ENCODE results near the gene SALL3.
A peak's percentile ranks its signal among the peaks of the same experiment; 100 is the strongest.

The SALL3 gene

DNA sequence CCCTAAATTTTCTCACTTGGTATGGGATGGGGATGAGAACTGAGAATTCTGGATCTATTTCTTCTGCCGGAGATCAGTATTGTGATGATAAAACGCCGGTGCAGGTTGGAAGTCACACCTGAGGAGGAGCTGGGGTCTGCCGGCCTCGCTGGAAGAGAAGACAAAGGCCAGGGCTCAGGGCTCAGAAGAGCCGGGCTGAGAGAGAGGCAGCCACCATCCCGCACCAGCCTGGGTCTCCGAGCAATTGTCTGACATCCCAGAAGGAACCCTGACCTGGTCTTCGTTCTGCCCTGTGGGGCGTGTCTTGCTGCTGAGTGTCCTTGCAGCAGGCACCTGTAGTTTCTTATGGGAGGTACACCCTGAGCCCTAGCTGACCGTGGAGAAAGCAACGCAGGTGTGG lies 31.4 kb upstream of the SALL3 start:
- no CpG with 5 or more reads among the region's 12 CpGs for WGBS, 2 donors (ENCODE audit: extremely low coverage in 2 of 2, insufficient read length in 2 of 2, insufficient replicate concordance in 1 of 2)

DNA sequence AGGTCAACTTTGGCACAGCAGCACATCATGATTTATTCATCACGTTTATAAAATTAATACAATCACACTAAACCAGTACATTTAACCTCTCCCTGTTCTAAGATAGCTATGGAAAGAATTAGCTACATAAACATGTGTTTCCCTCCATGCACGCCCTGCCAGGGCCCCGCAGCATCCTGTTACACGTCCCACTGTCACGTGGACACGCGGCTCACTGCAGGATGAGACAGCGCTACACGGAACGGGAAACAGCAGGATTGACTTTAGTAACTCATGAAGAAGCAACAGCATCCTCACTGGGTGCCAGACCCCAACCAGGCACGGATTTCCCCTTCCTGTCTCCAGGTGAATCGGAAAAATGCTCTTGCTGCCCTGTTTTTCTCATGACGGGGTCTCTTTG lies 30.9 kb upstream of the SALL3 start:
- DNase-seq (ENCODE audit: low spot score) = no peak
- Histone ChIP-seq H3K4me1 (ENCODE audit: control insufficient read depth in 2 of 2, insufficient read depth in 1 of 2, low read depth in 1 of 2, low read length in 2 of 2) (peaks cover 0 to 4% of the 10 kb centered on the region in 2 donors), H2BK12ac (ENCODE audit: low read length) (no peak overlapping the region), H3K27ac (replicated peaks; ENCODE audit: low read length) (no peak overlapping the region), H3K79me1 (ENCODE audit: low read depth, low read length) (no peaks in the 10 kb centered on the region), H3K9ac (ENCODE audit: low read depth, low read length, poor library complexity) (no peak overlapping the region), H3K9me3 (replicated peaks in 1 of 2; ENCODE audit: control insufficient read depth in 2 of 2, insufficient read depth in 1 of 2, low read depth in 1 of 2, low read length in 2 of 2) (peaks cover 0 to 2% of the 10 kb centered on the region in 2 donors), H3K18ac (ENCODE audit: low read length) (peak overlapping the region; percentile 38), H3K4me2 (ENCODE audit: insufficient read depth, low read length, poor library complexity, severe bottlenecking) (no peak overlapping the region), H2BK15ac (ENCODE audit: low read length) (no peak overlapping the region), H3K23ac (ENCODE audit: low read depth, low read length, poor library complexity) (no peak overlapping the region), H3K4me3 (ENCODE audit: low read length in 2 of 2) (no peak overlapping the region), H2AFZ (ENCODE audit: low read length) (no peak overlapping the region), H4K91ac (ENCODE audit: low read depth, low read length, poor library complexity) (no peak overlapping the region), H3K36me3 (replicated peaks in 1 of 2; ENCODE audit: control insufficient read depth in 2 of 2, insufficient read depth in 2 of 2, low read length in 2 of 2) (no peaks in the 10 kb centered on the region), H2BK5ac (ENCODE audit: low read length) (no peak overlapping the region), H3K27me3 (ENCODE audit: control insufficient read depth in 3 of 3, insufficient read depth in 3 of 3, low read depth in 1 of 3, low read length in 3 of 3) (peaks cover 0 to 6% (median 0%) of the 10 kb centered on the region in 3 experiments), H3K4ac (ENCODE audit: low read length) (no peak overlapping the region), H4K8ac (ENCODE audit: low read depth, low read length) (no peak overlapping the region), H2BK120ac (ENCODE audit: low read depth, low read length) (no peak overlapping the region), H3K14ac (ENCODE audit: low read length) (no peak overlapping the region), H2AK5ac (ENCODE audit: low read depth, low read length) (peak overlapping the region; percentile 24)
- no CpG with 5 or more reads among the region's 13 CpGs for WGBS, 2 donors (ENCODE audit: extremely low coverage in 2 of 2, insufficient read length in 2 of 2, insufficient replicate concordance in 1 of 2)

More for the DNA sequence above, 31.4 kb upstream of the SALL3 start:
- Histone ChIP-seq H2AFZ (ENCODE audit: low read length) (no peak overlapping the region), H3K9ac (ENCODE audit: low read depth, low read length, poor library complexity) (no peak overlapping the region), H3K4me3 (ENCODE audit: low read length in 2 of 2) (no peak overlapping the region), H3K18ac (ENCODE audit: low read length) (peak overlapping the region; percentile 5), H3K4me1 (ENCODE audit: control insufficient read depth in 2 of 2, insufficient read depth in 1 of 2, low read depth in 1 of 2, low read length in 2 of 2) (peaks cover 0 to 4% of the 10 kb centered on the region in 2 donors), H4K91ac (ENCODE audit: low read depth, low read length, poor library complexity) (no peak overlapping the region), H3K27ac (replicated peaks; ENCODE audit: low read length) (no peak overlapping the region), H2BK15ac (ENCODE audit: low read length) (no peak overlapping the region), H3K36me3 (replicated peaks in 1 of 2; ENCODE audit: control insufficient read depth in 2 of 2, insufficient read depth in 2 of 2, low read length in 2 of 2) (no peaks in the 10 kb centered on the region), H2BK5ac (ENCODE audit: low read length) (no peak overlapping the region), H3K4ac (ENCODE audit: low read length) (no peak overlapping the region), H2BK120ac (ENCODE audit: low read depth, low read length) (no peak overlapping the region), H3K79me1 (ENCODE audit: low read depth, low read length) (no peaks in the 10 kb centered on the region), H3K23ac (ENCODE audit: low read depth, low read length, poor library complexity) (no peak overlapping the region), H3K4me2 (ENCODE audit: insufficient read depth, low read length, poor library complexity, severe bottlenecking) (no peak overlapping the region), H4K8ac (ENCODE audit: low read depth, low read length) (peak overlapping the region; percentile 99), H3K27me3 (ENCODE audit: control insufficient read depth in 3 of 3, insufficient read depth in 3 of 3, low read depth in 1 of 3, low read length in 3 of 3) (peaks cover 0 to 11% (median 0%) of the 10 kb centered on the region in 3 experiments), H2AK5ac (ENCODE audit: low read depth, low read length) (no peak overlapping the region), H3K9me3 (replicated peaks in 1 of 2; ENCODE audit: control insufficient read depth in 2 of 2, insufficient read depth in 1 of 2, low read depth in 1 of 2, low read length in 2 of 2) (peaks cover 0 to 2% of the 10 kb centered on the region in 2 donors), H2BK12ac (ENCODE audit: low read length) (no peak overlapping the region), H3K14ac (ENCODE audit: low read length) (no peak overlapping the region)
- DNase-seq (ENCODE audit: low spot score) = no peak

DNA sequence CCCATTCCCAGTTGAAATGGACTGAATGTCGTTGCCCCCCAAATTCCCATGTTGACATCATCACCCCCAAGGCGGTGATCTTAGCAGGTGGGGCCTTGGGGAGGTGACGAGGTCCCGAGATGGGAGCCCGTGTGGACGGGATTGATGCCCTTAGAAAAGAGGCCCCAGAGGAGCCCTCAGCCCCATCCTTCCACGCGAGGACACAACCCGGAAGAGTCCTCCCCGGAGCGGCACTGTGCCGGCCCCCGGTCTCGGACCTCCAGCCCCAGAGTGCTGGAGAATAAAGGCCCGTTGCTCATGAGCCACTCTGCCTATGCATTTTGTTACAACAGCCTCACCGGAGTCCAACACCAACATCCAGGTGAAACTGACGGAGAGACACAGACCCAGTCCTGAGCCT lies 30.4 kb upstream of the SALL3 start:
- no peak overlapping the region for H2AFZ ChIP-seq (ENCODE audit: low read length)
- H3K27ac ChIP-seq (replicated peaks; ENCODE audit: low read length) = no peak overlapping the region
- no peak overlapping the region for H2BK120ac ChIP-seq (ENCODE audit: low read depth, low read length)
- no peak overlapping the region for H3K9ac ChIP-seq (ENCODE audit: low read depth, low read length, poor library complexity)
- H2BK15ac ChIP-seq (ENCODE audit: low read length) = no peak overlapping the region
- no peak overlapping the region for H2BK12ac ChIP-seq (ENCODE audit: low read length)
- H4K8ac ChIP-seq (ENCODE audit: low read depth, low read length) = no peak overlapping the region
- no peak overlapping the region for H4K91ac ChIP-seq (ENCODE audit: low read depth, low read length, poor library complexity)
- peaks cover 0 to 4% of the 10 kb centered on the region in 2 donors for H3K4me1 ChIP-seq (ENCODE audit: control insufficient read depth in 2 of 2, insufficient read depth in 1 of 2, low read depth in 1 of 2, low read length in 2 of 2)
- peak overlapping the region; percentile 24 for H2AK5ac ChIP-seq (ENCODE audit: low read depth, low read length)
- no peak overlapping the region for H3K18ac ChIP-seq (ENCODE audit: low read length)
- peaks cover 0 to 1% (median 0%) of the 10 kb centered on the region in 3 experiments for H3K27me3 ChIP-seq (ENCODE audit: control insufficient read depth in 3 of 3, insufficient read depth in 3 of 3, low read depth in 1 of 3, low read length in 3 of 3)
- no peak overlapping the region for H3K4me3 ChIP-seq (ENCODE audit: low read length in 2 of 2)
- peaks cover 0 to 2% of the 10 kb centered on the region in 2 donors for H3K9me3 ChIP-seq (replicated peaks in 1 of 2; ENCODE audit: control insufficient read depth in 2 of 2, insufficient read depth in 1 of 2, low read depth in 1 of 2, low read length in 2 of 2)
- H3K36me3 ChIP-seq (replicated peaks in 1 of 2; ENCODE audit: control insufficient read depth in 2 of 2, insufficient read depth in 2 of 2, low read length in 2 of 2) = no peaks in the 10 kb centered on the region
- H3K4ac ChIP-seq (ENCODE audit: low read length) = no peak overlapping the region
- H3K79me1 ChIP-seq (ENCODE audit: low read depth, low read length) = no peaks in the 10 kb centered on the region
- no CpG with 5 or more reads among the region's 17 CpGs for WGBS, 2 donors (ENCODE audit: extremely low coverage in 2 of 2, insufficient read length in 2 of 2, insufficient replicate concordance in 1 of 2)
- no peak overlapping the region for H2BK5ac ChIP-seq (ENCODE audit: low read length)
- H3K23ac ChIP-seq (ENCODE audit: low read depth, low read length, poor library complexity) = no peak overlapping the region
- no peak for DNase-seq (ENCODE audit: low spot score)
- H3K4me2 ChIP-seq (ENCODE audit: insufficient read depth, low read length, poor library complexity, severe bottlenecking) = no peak overlapping the region
- no peak overlapping the region for H3K14ac ChIP-seq (ENCODE audit: low read length)

DNA sequence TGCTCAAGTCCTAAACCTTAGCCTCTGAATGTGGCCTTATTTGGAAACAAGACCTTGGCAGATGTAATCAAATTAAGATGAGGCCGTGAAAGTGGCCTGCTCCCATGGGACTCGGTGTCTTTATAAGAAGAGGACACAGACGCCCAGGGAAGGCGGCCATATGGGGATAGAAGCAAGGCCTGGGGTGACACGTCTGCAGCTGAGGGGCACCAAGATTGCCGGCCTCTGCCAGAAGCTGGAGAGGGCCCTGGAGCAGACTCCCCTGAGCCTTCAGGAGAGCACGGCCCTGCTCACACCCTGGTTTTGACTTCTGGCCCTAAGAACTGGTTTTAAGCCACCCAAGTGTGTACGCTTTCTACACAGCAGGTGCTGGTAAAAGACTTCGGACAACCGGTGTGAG lies 29.2 kb upstream of the SALL3 start:
- Histone ChIP-seq H3K18ac (ENCODE audit: low read length) (no peak overlapping the region), H3K79me1 (ENCODE audit: low read depth, low read length) (no peaks in the 10 kb centered on the region), H3K9me3 (replicated peaks in 1 of 2; ENCODE audit: control insufficient read depth in 2 of 2, insufficient read depth in 1 of 2, low read depth in 1 of 2, low read length in 2 of 2) (peaks cover 0 to 2% of the 10 kb centered on the region in 2 donors), H3K23ac (ENCODE audit: low read depth, low read length, poor library complexity) (no peak overlapping the region), H3K14ac (ENCODE audit: low read length) (no peak overlapping the region), H2AK5ac (ENCODE audit: low read depth, low read length) (no peak overlapping the region), H4K91ac (ENCODE audit: low read depth, low read length, poor library complexity) (no peak overlapping the region), H2BK15ac (ENCODE audit: low read length) (no peak overlapping the region), H3K9ac (ENCODE audit: low read depth, low read length, poor library complexity) (no peak overlapping the region), H2BK5ac (ENCODE audit: low read length) (no peak overlapping the region), H3K27ac (replicated peaks; ENCODE audit: low read length) (no peak overlapping the region), H3K27me3 (ENCODE audit: control insufficient read depth in 3 of 3, insufficient read depth in 3 of 3, low read depth in 1 of 3, low read length in 3 of 3) (no peaks in the 10 kb centered on the region), H3K36me3 (replicated peaks in 1 of 2; ENCODE audit: control insufficient read depth in 2 of 2, insufficient read depth in 2 of 2, low read length in 2 of 2) (no peaks in the 10 kb centered on the region), H2AFZ (ENCODE audit: low read length) (no peak overlapping the region), H3K4me1 (ENCODE audit: control insufficient read depth in 2 of 2, insufficient read depth in 1 of 2, low read depth in 1 of 2, low read length in 2 of 2) (peaks cover 0 to 4% of the 10 kb centered on the region in 2 donors), H3K4ac (ENCODE audit: low read length) (no peak overlapping the region), H2BK120ac (ENCODE audit: low read depth, low read length) (no peak overlapping the region), H2BK12ac (ENCODE audit: low read length) (no peak overlapping the region), H3K4me3 (ENCODE audit: low read length in 2 of 2) (no peak overlapping the region), H3K4me2 (ENCODE audit: insufficient read depth, low read length, poor library complexity, severe bottlenecking) (no peak overlapping the region), H4K8ac (ENCODE audit: low read depth, low read length) (no peak overlapping the region)
- no peak for DNase-seq (ENCODE audit: low spot score)
- WGBS, 2 donors (ENCODE audit: extremely low coverage in 2 of 2, insufficient read length in 2 of 2, insufficient replicate concordance in 1 of 2) = no CpG with 5 or more reads among the region's 10 CpGs
